Measurements from ENCODE around the gene SINHCAF.

GRCh38 chr12:31366104-31366621 is 40.2 kb upstream of the SINHCAF start:
- TF ChIP-seq EZH2phosphoT487 (IDR thresholded peaks at IDR 0.05; ENCODE audit: borderline replicate concordance) (no peak), JUND (IDR thresholded peaks at IDR 0.05) (no peak), CTCF (IDR thresholded peaks at IDR 0.05 in 2 of 3, conservative IDR thresholded peaks at IDR 0.05 in 1 of 3; ENCODE audit: borderline replicate concordance in 1 of 3, insufficient read depth in 1 of 3, low read depth in 2 of 3, low read length in 2 of 3) (no peak), REST (IDR thresholded peaks at IDR 0.05; ENCODE audit: low read depth) (no peak), YY1 (IDR thresholded peaks at IDR 0.05; ENCODE audit: extremely low read depth, insufficient replicate concordance, low read depth, low read length) (no peak), POLR2AphosphoS5 (IDR thresholded peaks at IDR 0.05; ENCODE audit: low read depth, low read length) (no peak), ZBTB33 (IDR thresholded peaks at IDR 0.05; ENCODE audit: extremely low read depth, insufficient replicate concordance, low read length) (no peak), TCF7L2 (IDR thresholded peaks at IDR 0.05; ENCODE audit: borderline replicate concordance, extremely low read depth, insufficient read depth, insufficient read length) (no peak), RAD21 (IDR thresholded peaks at IDR 0.05; ENCODE audit: low read depth) (no peak), CEBPB (IDR thresholded peaks at IDR 0.05; ENCODE audit: low read depth) (no peak)

All from HCT116 (cell line).